Tibial nerve (tissue), 4 donors: ENCODE results near the gene SGK1.

Experiments used
- CTCF ChIP-seq, 5 experiments: fragments of 200-600 bp in 3 of 5; fragments of 450-650 bp in 2 of 5; sonication (generic) in 3 of 5; IDR thresholded peaks; one replicate each; pipeline ENCODE4 v1.5.1; 2016 to 2019; ENCODE audit warnings: antibody characterized with exemption in 5 of 5, mild to moderate bottlenecking in 3 of 5, moderate library complexity in 2 of 5
- EP300 ChIP-seq, 2 donors: sonication (generic); formaldehyde crosslinking; IDR thresholded peaks; one replicate each; pipeline ENCODE4 v1.6.1; 2017; ENCODE audit warnings: antibody characterized with exemption in 2 of 2, mild to moderate bottlenecking in 1 of 2
- POLR2A ChIP-seq, 2 donors: fragments of 450-650 bp; IDR thresholded peaks; one replicate each; pipeline ENCODE4 v1.6.1; 2017; ENCODE audit warnings: antibody characterized with exemption in 2 of 2, mild to moderate bottlenecking in 2 of 2, moderate library complexity in 2 of 2

GRCh38 chr6:134307075-134307474 is 10.8 kb downstream of the SGK1 start:
- no peak for TF ChIP-seq CTCF (IDR thresholded peaks at IDR 0.05)
- no peak for TF ChIP-seq POLR2A (IDR thresholded peaks at IDR 0.05)
- TF ChIP-seq EP300 (IDR thresholded peaks at IDR 0.05), result no peak
